ENCODE data around the gene CCDC149.

The CCDC149 gene

DNA sequence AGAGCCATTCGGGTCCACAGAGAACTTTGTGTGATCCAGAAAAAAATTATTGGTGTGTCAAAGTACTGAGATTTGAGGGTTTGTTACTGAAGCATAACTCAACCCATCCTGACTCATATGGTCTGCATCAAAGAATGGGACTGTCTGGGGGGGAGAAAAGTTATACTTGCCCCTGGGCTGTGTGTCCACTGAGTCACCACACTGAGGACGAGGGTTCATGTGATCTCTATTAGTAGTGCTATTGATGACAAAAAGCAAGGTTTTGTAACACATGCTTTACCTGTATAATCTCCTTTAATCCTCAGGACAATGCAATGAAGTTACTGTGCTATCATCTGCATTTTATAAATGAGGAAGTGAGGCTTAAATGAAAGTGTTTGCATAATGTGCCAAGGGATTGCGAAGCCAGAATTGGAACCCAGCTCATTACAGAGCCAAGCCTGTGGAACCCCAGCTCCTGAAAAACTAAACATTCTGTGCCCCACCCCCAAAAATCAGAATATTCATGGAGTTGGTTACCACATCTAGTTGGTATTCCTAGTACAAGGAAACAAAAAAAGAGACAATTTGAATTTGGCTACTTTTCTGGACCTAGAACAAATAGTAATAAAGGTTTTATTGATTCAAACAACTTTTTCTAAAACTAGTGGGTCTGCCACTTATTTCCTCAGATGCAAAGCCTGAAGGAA, 31.2 kb downstream of the CCDC149 start:
- TF ChIP-seq, protein P1, sequence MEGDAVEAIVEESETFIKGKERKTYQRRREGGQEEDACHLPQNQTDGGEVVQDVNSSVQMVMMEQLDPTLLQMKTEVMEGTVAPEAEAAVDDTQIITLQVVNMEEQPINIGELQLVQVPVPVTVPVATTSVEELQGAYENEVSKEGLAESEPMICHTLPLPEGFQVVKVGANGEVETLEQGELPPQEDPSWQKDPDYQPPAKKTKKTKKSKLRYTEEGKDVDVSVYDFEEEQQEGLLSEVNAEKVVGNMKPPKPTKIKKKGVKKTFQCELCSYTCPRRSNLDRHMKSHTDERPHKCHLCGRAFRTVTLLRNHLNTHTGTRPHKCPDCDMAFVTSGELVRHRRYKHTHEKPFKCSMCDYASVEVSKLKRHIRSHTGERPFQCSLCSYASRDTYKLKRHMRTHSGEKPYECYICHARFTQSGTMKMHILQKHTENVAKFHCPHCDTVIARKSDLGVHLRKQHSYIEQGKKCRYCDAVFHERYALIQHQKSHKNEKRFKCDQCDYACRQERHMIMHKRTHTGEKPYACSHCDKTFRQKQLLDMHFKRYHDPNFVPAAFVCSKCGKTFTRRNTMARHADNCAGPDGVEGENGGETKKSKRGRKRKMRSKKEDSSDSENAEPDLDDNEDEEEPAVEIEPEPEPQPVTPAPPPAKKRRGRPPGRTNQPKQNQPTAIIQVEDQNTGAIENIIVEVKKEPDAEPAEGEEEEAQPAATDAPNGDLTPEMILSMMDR (IDR thresholded peaks at IDR 0.05; ENCODE audit: extremely low read depth, missing control alignments), result no peak
- no peak for DNase-seq (ENCODE audit: low spot score)

- DNase-seq (ENCODE audit: low spot score), result no peak
- TF ChIP-seq, protein P1 (IDR thresholded peaks at IDR 0.05; ENCODE audit: extremely low read depth, missing control alignments), result no peak
These were observed 32.7 kb downstream of the CCDC149 start for GRCh38 chr4:24880186-24880585.

GRCh38 chr4:24878636-24879016, 34.2 kb downstream of the CCDC149 start:
- TF ChIP-seq, protein P1 (IDR thresholded peaks at IDR 0.05; ENCODE audit: extremely low read depth, missing control alignments), result no peak
- no peak for DNase-seq (ENCODE audit: low spot score)

GRCh38 chr4:24877868-24878635, 34.8 kb downstream of the CCDC149 start:
- no peak for DNase-seq (ENCODE audit: low spot score)
- TF ChIP-seq, protein P1 (IDR thresholded peaks at IDR 0.05; ENCODE audit: extremely low read depth, missing control alignments), result no peak

- TF ChIP-seq, protein P1 (IDR thresholded peaks at IDR 0.05; ENCODE audit: extremely low read depth, missing control alignments), result no peak
These were observed 36.4 kb downstream of the CCDC149 start for GRCh38 chr4:24876431-24876830.

DNA sequence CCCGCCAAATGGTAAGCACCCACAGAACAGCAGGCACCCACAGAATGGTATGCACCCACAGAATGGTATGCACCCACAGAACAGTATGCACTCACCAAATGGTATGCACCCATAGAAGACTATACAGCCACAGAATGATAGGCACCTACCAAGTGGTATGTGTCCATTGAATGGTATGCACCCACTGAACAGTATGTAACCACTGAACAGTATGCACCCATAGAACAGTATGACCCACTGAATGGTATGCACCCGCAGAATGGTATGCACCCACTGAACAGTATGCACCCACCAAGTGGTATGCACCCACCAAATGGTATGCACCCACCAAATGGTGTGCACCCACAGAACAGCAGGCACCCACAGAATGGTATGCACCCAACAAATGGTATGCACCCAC, 40.1 kb downstream of the CCDC149 start:
- DNase-seq (ENCODE audit: low spot score), result no peak
- TF ChIP-seq, protein P1 (IDR thresholded peaks at IDR 0.05; ENCODE audit: extremely low read depth, missing control alignments), result no peak

More at GRCh38 chr4:24876431-24876830, 36.4 kb downstream of the CCDC149 start:
- no peak for DNase-seq (ENCODE audit: low spot score)

DNA sequence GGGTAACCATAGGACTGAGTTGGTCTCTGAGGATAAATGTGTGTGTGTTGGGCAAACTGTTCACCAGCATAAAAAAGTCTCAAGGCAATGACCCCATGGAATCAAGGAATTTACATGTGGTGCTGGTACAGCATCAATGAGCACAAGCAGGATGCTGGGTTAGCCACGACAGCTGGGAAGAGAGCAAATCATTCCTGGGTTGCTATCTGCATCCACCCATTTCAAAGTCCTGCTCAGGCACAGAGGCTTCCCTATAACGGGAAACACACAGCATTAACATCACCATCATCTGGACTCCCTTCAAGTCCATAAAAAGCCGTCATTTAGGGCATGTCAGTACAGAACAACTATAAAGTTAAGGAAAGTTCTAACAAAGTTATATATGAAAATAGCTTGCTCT, 41.6 kb downstream of the CCDC149 start:
- TF ChIP-seq, protein P1 (IDR thresholded peaks at IDR 0.05; ENCODE audit: extremely low read depth, missing control alignments), result no peak
- no peak for DNase-seq (ENCODE audit: low spot score)
